Fibroblast of skin of left quadriceps (primary cell): ENCODE data around the gene LGR4.
"Not testable (repeated sequence)": the region's sequence is repeated elsewhere in the genome, so short reads cannot be mapped to it uniquely, and the experiment has no call there.

ENCODE experiments used
- DNase-seq, 2 experiments: peaks; one replicate each; pipeline ENCODE4 v3.0.0-alpha.2; 2013; ENCODE audit warnings: low read depth in 2 of 2

Gene LGR4

DNA sequence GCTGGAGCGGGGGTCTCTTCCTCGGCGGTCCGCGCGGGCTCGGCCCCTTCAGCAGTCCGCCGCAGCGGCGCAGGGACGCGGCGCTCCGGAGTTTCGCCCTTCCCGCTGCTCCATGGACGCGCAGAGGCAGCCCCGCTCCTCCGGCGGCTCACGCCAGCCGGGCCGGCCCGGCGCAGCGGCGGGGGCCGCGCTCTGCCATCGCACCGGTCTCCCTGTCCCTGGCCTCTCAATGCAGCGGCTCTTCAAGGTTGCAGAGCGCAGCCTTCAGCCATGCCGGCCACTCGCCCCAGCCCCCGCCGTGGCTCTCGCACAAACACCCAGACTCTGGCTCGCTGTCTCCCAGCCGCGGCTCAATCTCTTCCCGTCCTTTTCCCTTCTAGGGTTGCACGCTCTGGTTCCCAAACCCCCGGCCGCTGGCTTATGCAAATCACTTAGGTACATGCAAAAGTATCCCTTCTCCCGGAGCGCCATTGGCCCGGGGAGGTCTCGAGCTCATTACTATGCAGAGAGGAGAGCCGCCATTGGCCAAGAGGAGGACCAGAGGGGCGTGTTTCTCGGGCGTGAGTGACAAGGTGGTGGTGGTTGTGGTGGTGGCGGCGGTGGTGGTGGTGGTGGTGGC, at the start of gene LGR4:
LGR4 (minus strand) TSS at position 393 of the 619 bp plus-strand sequence. CDS start 488 bp downstream, outside the sequence.
- peak; percentile 86 to 91 for DNase-seq

DNA sequence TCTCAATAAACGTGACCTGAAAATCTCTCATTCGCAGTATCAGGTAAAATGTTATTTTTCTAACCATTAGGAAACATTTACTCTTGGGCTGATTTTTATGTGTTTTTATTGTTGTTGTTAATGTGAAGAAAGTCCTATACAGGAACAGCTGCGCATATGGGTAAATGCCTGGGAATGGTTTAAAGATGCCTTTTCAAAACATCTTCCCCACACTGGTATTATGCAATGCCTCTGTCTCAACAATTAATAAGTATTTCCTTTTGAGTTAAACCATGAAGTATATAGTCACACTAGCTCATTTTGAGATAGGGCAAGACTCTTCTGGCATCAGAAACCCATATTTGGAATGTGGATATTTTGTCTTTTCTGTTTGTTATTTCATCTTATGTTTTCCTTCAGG, 47.6 kb upstream of the LGR4 start:
- DNase-seq: no peak

DNA sequence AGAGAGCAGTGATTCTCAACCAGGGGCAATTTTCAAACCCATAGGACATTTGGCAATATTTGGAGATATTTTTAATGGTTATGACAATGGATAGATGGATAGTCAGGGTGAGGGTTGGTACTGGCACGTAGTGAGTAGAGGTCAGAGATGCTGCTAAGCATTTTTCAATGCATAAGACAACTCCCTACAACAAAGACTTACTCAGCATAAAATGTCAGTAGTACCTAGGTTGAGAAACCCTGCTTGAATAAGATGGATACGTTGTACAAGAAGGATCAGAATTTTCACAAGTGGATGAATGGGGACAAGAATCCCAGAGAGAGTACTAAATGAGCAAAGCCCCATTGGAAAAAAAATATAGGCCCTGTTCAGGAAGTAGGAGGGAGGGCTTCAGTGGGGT, 45.9 kb upstream of the LGR4 start:
- DNase-seq: no peak

DNA sequence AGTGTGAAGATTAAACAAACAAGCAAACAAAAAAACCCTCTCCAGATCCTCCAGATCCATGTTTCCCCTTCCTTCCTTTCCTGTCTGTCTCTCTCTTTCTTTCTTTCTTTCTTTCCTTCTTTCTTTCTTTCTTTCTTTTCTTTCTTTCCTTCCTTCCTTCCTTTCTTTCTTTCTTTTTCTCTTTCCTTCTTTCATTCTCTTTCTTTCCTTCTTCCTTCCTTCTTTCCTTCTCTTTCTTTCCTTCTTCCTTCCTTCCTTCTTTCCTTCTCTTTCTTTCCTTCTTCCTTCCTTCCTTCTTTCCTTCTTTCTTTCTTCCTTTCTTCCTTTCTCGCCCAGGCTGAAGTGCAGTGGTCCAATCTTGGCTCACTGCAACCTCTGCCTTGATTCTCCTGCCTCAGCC, 44.9 kb upstream of the LGR4 start:
- DNase-seq: not testable (repeated sequence)

DNA sequence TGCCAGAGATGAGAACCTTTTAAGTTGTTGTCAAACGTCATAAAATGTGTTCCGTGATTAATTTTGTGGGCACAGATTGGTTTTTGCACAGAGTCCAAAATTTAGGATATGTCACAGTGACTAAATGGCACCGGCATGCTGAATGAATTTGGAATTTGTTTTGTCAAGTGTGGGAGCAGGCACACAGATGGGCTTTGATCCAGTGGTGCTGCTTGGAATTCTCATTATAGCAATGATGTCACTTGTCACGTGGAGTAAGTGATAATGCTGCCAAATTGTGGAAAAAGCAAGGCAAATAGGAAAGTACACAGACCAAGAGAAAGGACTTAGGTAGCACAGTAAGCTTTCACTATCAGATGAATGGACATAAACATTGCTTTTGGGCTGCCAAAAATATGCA, 42.0 kb upstream of the LGR4 start:
- DNase-seq: no peak

DNA sequence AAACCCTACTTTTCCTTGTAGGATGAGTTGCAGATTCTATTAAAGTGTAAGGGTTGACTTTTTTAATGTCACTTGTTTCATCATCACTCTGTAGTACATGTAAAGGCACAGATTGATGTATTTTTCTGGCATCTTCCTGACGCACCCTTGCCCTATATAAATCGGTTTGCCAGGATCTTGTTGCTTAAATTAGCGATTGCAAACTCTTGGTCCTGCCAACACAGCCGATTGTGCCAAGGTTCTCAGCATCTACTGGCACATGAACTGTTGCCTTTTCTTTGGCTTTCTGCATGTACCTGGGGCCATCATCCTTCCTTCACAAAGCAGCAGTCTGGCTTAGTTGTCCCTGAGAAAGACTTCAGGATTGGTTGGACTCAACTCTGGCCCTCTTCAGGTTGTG, 41.5 kb upstream of the LGR4 start:
- DNase-seq: no peak

DNA sequence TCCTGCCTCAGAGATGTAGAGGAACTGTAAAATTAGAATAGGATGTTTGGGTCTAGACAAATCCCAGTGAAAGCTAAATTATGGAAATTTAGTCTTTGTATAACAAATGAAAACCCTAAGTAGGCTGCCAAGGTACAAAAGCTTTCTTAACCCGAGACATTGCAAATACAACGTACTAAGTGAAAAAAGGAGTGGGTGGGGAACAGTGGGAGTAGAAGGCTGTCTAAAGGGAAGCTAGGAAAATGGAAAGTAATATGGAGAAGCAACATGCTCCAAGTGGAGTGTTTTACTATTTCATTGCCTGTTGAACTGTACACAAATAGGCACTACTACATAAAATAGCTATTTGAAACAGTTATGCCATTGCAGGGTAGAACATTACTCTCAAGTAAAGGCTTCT, 40.8 kb upstream of the LGR4 start:
- DNase-seq: no peak

GRCh38 chr11:27512238-27512637, 39.6 kb upstream of the LGR4 start:
- no peak for DNase-seq

DNA sequence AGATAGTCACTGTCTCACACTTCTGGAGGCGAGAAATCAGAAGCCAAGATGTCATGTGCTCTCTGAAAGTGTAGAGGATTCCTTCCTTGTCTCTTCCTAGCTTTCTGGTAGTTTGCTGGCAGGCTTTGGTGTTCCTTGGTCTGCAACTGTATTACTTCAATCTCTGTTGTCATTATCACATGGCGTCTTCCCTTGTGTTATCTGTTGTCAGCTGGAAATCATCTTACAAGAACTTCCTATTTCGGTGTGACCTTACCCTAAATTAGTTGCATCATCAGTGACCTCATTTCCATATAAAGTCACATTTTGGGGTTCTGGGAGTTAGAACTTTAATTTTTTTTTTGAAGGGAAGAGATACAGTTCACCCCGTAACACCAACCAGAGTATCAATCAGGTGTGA, 37.3 kb upstream of the LGR4 start:
- DNase-seq: no peak

DNA sequence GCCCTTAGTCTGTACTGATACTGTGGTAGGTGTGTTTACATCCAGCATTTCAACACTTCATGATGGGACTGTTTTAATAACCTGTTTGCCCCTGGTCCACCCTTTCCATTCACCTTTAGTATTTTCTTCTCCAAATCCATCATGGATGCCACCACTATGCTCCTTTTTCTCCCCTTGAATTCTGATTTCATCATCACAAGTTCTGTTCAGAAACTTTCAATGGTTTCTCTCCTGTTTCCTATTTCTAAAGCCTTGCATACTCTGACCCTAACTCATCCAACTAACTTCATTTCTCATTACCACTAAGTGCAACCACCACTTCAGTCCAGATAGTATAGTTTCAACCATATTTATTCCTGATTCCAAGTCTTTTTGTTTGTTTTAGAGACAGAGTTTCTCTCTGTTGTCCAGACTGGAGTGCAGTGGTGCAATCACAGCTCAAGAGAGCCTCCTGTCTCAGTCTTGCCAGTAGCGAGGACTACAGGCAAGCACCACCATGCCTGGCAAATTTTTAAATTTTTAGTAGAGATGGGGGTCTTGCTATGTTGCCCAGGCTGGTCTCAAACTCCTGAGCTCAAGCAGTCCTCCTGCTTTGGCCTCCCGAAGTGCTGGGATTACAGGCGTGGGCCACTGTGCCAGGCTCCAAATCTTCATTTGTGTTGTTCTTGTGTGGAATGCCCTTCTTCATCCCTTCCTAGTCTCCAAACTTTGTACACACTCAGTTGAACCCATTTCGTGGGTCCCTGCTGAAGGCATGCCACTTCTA, 35.1 kb upstream of the LGR4 start:
- DNase-seq: no peak

- peak; percentile 91 to 92 for DNase-seq
Measured at GRCh38 chr11:27506200-27507182, 33.9 kb upstream of the LGR4 start, which contains the start of gene LIN7C. Gene LIN7C (minus strand): TSS chr11:27506769. CDS start chr11:27506752, 17 bp downstream.

GRCh38 chr11:27505781-27506180, 33.2 kb upstream of the LGR4 start:
- no peak for DNase-seq

- DNase-seq: no peak
Measured at GRCh38 chr11:27504205-27504604, 31.6 kb upstream of the LGR4 start.

DNA sequence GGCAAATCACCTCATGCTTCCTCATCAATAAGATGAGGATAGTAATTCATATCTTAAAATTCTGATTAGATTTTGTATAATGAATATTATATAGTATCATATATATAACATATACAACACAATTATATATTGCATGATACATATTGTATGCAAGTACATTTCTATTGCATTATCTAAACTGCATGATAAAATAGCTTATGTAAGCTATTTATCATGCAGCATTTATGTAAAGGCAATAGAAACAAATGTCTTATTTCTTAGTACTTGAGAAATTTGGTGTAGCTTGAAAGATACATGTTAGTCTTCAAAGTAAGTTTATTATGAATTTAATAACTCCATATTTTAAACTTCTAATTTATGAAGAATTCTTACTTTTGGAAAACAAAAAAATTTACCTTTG, 28.5 kb upstream of the LGR4 start:
- DNase-seq: no peak

DNA sequence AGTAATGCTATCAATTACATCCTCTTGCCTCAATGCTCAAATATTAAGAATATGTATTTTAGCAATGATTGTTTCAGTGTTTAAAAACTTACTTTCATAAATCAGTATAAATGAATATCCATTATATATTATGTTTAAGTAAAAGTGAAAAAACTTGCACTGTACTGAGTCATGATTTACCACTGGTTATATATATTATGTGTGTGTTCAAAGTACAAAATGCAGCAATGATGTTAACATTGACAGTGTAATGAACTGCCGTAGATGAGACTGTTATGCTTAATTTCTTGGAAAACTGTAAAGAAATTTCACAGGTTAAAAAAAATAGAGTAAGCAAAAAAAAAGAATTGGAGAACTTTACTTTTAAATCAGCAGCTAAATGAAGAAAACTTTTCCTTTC, 25.3 kb upstream of the LGR4 start:
- no peak for DNase-seq

DNA sequence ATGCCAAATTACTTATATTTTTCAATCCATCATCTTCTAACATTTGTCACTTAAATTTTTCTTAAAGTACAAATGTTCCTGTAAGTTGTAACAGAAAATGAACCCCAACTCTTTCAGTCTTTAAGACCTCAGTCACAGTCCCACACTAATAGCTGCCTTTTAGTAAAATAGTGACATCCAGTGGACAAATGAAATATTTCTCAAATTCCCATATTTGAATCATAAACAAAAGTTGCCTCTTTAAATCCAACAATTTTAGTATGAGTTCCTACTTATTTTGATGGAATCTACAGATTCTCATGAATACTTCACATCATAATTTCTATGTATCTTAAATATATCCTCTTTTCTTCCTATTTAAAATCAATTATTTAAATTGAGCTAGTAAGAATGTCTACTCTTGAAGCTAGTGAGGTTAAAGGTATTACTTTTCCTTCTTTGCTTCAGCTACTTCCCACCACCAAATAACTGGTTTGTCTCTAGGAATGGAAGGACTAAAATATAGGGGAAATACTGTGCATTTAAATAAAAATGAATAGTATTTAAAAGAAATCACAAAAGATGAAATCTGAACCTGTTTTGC, 24.8 kb upstream of the LGR4 start:
- DNase-seq: no peak

DNA sequence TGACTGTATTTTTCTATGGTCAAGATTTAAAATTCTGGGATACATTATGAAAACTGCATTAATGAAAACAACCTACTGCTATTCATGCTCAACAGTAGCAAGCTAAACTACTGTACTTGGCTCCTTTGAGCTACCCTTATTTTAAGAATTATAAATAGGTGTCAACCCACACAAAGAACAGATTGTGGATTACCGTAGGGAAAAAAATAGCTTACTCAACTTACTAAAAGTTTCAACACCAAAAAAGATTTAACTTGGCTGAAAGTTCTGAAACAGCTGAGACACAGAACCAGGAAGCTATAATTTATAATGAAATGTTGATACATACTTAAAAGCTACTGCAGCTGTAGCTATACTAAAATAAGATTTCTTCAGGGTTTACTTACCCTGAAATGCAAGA, 23.9 kb upstream of the LGR4 start:
- peak; percentile 27 to 37 for DNase-seq

DNA sequence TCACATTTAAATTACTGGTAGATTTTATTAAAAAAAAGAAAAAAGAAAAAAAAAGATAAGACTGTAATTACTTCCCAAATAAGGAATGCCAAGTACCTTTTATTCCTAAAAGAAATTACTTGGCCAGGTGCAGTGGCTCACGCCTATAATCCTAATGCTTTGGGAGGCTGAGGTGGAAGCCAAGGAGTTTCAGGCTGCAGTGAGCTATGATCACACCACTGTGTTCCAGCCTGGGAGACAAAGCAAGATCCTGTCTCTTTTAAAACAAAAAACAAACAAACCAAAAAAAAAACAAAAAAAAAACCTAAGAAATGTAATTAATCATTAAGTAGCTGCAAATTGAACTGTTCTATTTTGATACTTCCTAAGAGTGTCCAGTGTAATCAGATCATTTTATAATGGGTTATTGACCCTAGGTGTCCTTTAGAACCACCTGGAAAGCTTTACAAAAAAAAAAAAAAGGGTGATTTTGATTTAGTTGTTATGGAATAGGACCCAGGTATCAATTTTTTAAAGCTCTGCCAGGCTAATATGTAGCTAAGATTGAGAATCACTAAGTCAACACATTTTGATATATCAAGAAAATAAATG, 23.2 kb upstream of the LGR4 start:
- DNase-seq: no peak

DNA sequence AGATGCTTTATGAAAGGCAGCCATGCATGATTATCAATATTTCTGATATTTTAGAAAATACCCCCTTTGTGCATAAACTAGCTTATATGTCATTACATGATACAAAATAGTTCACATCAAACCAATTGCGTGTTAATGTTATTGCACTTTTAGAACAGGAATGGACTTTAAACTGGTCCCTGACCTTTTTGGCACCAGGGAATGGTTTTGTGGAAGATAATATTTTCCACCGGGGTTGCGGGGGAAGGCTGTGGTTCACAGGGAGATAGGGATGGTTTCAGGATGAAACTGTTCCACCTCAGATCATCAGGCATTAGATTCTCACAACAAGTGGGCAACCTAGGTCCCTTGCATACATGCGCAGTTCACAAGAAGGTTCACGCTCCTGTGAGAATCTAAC, 16.5 kb upstream of the LGR4 start:
- no peak for DNase-seq

GRCh38 chr11:27487706-27488105, 15.1 kb upstream of the LGR4 start:
- DNase-seq: no peak
